HG02798 (cell line): ENCODE results near the gene FBXL14.

ENCODE experiments used
- ATAC-seq: cut with Tn5 transposase; IDR thresholded peaks from one replicate; pipeline ENCODE4 v1.9.1; 2021; ENCODE audit warnings: mild to moderate bottlenecking; ENCODE audit not compliant: unreplicated experiment, poor library complexity

FBXL14 gene

DNA sequence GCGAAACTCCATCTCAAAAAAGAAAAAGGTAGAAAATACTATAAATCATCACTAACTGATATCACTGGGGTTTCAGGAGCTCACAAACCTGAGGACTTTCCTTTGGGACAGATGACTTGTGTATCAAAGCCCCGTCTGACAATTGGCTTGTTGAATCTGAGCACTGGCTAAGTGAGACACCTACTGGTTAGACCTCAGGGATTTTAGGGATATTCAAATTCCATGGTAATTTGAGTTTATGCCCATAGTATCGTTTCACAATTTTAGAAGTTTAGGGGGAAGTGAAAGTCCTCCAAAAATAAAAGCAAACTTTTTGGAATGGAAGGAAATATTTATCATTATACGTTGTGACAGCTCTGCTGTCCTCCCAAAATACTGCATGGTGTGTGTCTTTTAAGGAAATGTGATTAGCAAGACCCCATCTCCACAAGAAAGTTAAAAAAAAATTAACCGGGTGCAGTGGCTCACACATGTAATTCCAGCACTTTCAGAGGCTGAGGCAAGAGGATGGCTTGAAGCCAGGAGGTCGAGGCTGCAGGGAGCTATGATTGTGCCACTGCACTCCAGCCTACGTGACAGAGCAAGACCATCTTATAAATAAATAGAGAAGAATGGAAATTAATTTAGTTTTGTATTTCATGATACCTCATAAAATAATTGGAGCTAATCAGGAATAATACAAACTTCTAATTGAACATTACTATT, 49.2 kb downstream of the FBXL14 start:
- no peak for ATAC-seq

DNA sequence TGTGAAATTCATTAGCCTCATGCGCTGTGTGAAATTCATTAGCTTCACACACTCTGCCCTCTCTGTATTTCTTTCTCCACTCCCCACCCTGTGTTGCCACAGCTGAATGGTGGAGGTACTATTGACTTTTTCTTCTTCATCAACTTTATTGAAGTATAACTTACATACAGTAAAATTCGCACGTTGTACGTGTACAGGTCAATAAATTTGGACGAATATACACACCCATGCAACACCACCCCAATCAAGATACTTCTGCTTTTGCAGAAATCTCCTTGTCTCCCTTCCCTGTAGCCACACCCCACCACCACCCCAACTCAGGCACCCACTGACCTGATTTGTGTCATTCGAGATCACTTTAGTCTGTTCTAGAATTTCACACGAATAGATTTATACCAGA, 51.8 kb downstream of the FBXL14 start:
- no peak for ATAC-seq

DNA sequence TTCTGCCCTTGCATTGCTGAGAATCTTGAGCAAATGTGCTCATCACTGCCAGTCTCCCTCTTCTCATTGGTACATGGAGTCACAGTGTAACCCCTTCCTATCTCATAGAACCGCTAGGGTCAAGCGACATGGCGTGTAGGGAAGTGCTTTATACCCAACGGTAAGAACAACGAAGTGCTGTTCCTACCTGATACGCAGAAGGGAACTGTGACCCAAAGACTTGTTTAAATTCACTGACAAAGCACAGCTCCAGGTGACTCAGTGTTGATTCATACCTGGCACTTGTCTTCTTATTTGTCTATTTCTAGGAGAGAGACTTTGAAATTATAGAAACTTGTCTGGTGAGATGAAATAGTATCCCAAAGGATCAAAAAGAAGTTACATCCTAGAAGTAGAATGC, 53.7 kb downstream of the FBXL14 start:
- ATAC-seq, result no peak

DNA sequence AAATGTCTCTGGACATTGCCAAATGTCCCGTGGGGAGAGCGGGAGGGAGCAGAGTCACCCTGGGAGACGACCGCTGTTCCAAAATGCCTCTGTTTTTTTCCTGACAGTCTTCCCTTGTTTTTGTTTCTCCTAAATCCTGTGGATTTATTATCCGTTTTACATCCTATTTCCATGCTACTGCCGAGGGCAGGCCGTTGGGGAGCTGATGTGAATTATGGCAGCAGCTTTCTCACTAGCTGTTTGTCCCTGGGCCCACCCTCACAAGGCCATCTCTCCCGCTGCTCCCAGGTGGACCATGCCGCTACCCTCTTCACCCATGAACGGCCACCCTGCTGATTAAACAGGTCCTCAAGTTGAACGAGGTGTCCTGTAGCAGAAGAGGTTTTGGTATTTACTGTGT, 55.2 kb downstream of the FBXL14 start:
- ATAC-seq, result no peak

DNA sequence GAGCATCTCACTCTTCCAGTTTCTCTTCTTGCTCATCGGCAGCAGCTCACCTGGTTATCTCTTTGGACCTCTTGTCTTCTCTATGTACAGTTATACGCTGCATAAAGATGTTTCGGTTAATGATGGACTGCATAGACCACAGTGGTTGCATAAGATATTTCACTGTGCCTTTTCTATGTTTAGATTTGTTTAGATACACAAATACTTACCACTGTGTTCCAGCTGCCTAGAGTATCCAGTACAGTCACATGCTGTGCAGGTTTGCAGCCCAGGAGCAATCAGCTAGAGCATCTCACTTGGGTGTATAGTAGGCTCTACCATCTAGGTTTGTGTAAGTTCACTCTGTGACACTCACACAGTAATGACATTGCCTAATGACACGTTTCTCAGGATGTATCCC, 57.6 kb downstream of the FBXL14 start:
- no peak for ATAC-seq

DNA sequence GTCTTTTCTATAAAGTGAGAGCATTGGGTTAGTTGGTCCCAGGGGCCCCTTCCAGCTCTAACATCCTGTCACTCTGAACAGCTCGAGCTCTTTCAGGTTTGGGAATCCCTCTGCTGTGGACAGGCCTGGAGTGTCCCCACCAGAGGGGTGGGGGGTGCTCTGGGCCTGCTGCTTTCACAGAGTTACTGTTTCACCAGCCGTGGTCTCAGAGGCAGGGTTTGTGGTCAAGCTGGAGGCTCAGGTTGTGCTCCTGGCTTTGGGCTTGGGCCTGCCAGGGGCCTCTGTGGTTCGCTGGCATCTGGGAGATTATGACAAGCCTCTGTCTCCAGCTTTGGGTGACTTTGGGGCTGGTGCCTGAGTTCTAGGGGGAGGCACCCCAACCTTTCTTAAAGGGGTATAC, 59.6 kb downstream of the FBXL14 start:
- ATAC-seq, result peak; percentile 36

DNA sequence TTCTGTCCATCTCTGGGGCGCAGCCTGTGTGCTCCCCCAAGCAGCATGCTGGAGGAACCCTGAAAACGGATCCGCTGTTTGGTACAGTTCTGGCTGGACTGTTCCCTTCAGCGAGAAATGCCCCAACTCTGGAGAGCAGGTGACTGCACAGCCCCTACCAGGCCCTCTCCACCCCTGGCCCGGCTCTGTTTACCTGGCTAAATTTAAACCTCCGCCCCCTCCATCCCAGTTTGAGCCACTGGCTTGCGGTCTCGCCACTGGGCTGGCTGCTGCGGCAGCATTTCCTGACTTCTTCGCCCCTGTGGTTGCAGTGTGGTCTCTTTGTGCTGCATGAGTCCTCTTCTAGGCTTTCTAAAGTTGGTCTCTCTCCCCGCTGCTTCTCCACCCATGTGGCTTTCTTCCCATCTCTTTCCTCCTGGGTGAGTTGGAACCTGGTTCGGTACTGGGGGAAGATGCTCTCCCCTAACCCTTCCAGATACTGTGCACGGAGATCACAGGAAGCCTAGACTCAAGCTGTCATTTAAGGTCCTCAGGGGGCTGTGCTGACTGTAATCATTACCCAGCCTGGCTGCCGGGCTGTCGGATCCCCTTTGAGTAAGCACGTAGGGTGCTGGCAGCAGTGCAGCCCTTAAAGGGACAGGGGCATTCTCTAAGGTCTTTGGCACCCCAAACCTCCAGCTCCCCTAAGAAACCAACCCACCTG, 60.6 kb downstream of the FBXL14 start:
- peak; percentile 50 for ATAC-seq

DNA sequence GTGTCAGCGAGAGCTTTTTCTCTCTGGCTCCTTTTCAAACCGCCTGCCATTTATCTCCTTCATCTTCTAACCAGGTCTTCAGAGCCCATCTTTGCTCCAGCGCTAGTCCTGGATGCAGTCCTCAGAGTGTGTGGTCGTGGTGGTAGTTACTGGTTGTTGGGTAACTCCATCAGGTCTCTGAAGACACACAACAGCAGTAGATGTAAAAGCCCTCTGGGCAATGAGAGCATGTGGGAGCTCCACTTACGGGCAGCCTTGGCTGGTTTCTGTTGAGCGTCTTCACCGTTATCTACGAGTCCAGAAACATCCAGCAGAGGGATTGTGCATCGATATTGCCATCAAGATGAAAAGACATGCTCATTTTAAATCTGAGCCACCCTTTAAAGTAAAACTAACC, 61.2 kb downstream of the FBXL14 start:
- peak; percentile 9 for ATAC-seq

DNA sequence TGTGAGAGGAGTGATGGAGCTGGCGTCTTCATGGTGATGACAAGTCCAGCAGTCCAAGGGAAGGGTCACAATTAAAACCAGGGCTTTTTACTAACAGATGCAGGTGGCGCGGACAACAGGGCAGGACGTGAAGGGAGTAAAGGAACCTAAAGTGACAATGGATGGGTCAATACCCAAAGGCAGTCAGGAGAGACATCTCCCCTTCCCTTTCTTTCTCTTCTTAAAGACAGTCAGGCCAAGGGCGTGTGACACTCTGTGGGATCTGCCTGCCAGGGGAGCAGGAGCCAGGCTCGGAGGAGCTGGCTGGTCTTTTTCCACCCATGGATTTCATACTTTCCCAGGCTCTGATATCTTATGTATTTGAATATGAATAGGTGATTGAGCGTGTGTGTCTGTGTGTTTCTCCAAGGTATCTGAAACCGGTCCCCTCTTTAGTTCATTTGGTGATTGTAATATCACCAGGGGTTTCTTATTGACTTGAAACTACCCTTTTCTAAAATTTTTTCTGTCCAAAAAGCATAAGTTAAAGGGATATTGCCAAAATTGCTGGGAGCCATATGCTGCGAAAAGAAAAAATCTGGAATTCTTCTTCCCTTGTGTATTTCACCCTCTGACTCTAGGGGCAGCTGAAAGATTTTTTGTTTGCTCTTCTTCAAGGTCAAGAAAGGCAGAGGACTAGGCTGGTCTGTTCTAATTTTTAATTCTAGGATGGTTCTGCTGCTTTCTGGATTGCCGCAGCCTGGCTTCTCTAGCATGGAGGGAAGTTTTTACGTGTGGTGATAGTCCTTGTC, 61.8 kb downstream of the FBXL14 start:
- no peak for ATAC-seq

DNA sequence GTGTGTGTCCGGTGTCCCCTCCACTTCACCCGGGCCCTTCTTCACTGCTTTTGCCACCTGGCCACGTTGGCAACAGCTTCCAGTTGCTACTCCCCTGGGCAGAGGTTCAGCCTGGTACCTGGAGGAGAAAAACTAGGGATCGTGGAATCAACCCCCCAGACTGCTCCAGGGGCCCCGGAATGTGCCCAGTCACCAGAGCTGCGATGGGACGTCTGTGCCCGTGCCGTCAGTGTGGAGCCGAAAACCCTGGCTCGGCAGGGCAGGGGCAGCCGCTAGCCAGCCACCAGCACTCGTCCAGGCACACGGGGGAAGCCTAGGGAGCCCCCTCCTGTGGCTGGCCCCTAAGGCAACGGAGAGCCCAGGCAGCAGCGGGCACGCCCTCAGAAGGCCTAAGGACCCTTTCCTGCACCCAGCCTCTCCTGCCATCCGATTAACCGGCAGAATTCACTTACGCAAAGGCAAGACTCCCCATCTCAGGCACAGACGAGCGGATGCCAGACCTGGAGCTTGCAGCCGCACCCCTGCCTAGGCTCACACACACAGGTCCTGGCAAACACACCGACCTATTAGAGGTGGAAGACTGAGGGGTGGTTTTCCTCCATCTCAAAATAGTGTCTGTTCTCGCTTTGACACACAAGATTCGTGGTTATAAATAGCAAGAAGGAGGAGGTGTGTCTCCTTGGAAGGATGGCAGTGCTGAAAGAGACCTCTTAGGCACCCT, 62.6 kb downstream of the FBXL14 start:
- ATAC-seq, result no peak

DNA sequence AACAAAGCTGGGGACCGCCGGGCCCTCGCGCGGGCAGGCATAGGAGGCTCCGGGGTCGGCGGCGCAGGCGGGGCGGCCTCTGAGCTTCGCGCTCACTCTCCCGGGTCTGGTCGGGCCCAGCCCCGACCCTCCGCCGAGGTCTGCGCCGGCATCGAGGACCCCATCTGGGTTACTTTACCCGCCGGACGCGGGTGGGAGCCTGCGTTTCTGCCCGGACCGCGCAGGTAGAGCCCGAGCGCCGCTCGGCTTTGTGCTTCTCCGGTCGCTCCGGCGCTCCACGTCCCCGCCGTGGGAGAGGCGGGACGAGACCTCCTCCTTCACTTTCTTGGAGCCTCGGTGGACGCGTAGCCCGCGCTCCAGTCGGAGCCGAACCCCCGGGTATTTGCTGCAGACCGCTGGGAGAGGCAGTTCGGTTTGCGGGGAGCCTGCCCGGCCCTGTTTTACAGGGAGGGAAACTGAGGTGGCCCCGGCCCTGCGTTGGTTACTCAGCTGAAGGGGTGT, 63.2 kb downstream of the FBXL14 start:
- no peak for ATAC-seq

DNA sequence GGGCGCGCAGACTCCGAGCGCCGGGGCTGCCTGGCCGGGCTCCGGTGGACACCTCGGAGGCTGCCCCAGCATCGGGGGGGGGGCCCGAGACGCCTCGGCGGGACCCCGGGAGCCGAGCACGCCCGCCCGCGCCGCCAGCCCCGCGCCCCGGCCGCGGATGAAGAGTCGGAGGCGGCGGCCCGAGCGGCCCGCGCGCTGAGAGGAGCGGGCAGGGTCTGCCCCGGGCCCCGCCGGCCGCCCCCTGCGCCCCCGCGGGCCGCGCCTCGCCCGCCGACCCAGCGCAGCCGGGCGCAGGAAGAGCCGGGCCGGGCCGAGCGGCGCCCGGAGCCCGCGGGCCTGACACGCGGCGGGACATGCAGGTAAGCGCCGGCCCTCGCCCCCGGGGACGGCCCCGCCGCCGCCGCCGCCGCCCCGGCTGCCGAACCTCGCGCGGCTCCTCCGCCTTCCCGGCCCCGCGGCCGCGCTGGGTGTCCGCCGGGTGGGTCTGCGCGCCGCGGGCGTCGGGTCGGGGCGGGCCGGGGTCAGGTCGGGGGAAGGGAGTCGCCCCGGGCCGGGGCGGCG, 63.7 kb downstream of the FBXL14 start:
- no peak for ATAC-seq

DNA sequence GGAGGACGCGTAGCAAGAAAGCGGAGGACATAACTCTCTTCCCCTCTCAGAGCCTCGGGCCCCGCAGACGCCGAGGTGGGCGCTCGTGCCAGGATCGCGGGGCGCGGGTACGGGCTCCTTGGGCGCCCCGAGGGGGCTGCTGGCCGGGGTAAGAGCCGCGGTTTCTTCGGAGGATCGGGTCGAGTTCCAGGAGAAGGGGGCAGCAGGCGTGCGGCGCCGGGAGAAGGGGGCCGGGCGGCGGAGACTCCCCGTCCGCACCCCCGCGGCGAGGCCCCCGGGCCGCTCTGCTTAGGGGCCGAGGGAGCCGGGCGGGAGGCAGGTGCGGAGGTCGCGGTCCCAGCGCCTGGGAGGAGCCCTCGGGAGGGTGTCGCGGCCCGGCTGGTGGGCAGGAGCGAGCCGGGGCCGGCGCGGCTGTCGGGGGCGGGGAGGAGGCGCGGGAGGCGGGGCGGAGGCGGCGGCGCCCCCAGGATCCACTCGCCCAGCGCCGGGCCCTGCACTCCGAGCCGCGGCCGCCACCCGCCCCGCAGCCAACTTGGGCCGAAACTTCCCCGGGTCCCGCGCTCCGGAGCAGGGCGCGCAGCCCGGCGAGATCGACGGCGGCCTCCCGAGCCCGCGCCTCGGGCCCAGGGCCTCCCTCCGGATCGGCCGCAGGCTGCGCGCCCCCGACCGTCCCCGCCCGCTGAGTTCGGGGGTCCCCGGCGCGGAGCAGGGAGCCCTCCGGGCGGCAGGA, 64.4 kb downstream of the FBXL14 start:
- no peak for ATAC-seq

DNA sequence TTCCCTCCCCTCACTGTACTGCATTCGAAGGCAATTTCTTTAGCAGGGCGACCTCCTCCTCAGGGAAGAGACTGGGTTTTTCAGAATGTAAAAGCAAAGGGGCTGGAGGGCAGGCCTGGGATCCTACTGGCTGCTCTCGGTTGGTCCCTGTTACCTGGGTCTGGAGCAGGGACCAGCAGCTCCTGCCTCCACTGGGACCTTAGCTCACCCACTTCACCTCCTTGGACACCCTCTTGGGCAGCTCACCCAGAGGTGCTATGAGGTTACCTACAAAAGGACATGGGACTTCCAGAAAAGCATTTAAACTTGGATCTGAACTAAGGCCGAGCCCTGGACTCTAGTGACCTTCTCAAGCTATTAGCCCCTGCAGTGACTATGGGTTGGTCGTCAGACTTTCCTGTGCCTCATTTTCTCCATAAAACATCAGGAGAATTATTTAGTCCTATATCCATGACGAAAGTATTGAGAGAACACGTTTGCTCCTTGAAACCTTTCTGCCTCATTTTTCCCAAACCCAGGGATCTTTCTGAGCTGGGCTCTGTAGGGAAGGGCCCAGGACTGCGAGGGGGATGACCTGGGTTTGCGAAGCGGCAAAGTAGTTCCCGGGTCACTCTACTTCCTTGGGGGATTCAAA, 65.0 kb downstream of the FBXL14 start:
- ATAC-seq, result no peak

DNA sequence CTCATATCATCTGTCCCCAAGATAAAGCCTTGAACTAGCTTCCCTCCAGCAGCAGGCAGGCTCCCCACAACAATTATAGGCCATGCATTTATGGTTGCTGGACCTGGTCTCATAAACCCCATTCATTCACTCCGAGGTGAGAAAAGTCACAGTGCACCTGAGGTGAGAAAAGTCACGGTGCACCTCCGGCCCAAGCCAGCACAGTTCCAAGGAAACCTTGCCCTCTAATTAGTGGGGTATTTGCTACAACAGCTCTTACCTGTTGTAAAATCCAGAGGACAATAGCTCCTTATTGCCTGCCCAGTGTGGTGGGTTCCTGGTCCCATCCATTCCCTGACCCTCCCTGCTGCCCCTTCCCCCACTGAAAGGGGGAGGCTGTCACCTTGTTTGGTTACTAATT, 65.6 kb downstream of the FBXL14 start:
- ATAC-seq, result no peak

DNA sequence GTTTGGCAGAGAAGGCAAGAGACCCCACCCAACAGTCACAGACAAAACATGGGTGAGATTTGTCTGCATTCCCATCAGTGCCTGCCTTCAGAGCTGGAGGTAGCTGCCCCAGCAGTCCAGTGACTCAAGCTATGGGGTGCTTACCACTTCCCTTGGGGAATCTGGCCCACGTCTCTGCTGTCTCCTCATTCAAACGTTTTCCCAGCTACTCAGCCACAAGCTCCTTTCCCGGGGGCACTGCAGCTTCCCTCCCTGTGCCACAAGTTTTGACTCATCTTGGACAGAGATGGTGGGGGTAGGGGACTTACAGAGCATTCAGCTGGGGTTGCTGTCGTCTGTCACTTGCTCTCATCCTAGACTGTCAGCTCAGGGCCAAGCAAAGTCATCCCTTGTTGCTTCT, 66.6 kb downstream of the FBXL14 start:
- ATAC-seq, result no peak

DNA sequence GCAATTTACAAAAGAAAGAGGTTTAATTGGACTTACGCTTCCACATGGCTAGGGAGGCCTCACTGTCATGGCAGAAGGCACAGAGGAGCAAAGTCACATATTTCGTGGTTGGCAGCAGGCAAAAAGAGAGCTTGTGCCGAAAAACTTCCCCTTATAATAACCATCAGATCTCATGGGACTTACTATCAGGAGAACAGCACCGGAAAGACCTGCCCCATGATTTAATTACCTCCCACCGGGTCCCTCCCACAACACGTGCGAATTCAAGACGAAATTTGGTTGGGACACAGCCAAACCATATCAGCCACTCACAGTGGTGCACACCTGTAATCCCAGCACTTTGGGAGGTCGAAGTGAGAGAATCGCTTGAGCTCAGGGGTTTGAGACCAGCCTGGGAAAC, 68.5 kb downstream of the FBXL14 start:
- no peak for ATAC-seq

DNA sequence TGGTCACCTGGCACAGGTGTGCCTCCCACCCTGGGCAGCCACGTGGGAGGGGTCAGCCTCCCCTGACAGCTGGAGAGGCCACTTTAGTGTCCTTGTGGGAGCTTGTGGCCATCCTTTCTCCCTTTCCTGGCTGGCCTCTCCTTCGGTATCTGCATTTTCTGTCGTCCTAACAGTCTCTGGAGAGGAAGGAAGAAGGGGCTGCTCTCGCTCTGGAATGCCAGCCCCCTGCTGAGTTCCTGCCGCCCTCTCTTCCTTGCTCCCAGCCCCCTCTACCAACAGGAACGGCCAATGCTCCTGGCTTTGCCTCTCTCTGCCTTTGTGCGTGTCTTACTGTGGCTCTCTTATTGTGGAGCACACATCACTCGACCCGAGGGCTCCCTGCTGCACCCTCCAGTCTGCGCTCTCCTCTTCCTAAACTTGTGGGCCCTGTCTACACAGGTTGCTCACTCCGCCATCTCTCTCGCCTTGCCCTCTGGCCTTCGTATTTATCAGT, 70.8 kb downstream of the FBXL14 start:
- no peak for ATAC-seq

DNA sequence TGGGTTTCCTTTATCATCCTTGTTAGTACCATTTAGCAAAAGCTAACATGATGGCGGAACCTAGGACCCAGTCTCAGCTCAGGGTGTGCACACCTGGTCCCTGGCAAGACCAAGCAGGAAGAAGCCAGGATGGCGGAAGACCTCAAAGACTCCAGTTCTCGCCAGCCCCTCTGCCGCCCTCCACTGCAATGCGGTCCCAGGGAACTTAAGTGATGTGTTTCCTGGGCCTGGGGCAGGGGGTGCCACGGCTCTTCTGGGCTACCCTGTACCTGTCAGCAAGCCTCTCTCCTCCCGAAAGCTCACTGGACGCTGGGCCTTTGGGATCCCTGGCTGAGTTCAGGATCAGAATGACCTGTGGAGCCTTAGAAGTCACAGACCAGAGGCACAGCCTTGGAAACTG, 71.3 kb downstream of the FBXL14 start:
- ATAC-seq, result no peak
